MG63 (cell line): Measurements from ENCODE around the gene TFB1M. TPM values are rescaled to one million over a fixed set of nuclear protein-coding genes. Genes with fewer than 3 reads are reported as not detected.
"Not testable (repeated sequence)": the region's sequence is repeated elsewhere in the genome, so short reads cannot be mapped to it uniquely, and the experiment has no call there.

Experiments
- DNase-seq: peaks from one replicate; pipeline ENCODE4 v3.0.0-alpha.2; 2020
- H3K27me3 ChIP-seq: fragments of 250-450 bp; sonication (Bioruptor Pico); 2 replicates; pipeline ENCODE4 v1.5.1; 2020; ENCODE audit warnings: mild to moderate bottlenecking, moderate library complexity
- H3K36me3 ChIP-seq: fragments of 250-450 bp; sonication (Bioruptor Pico); 2 replicates; pipeline ENCODE4 v1.5.1; 2020; ENCODE audit warnings: mild to moderate bottlenecking, moderate library complexity
- H3K4me3 ChIP-seq: fragments of 250-450 bp; sonication (Bioruptor Pico); 2 replicates; pipeline ENCODE4 v1.5.1; 2020; ENCODE audit warnings: mild to moderate bottlenecking, moderate library complexity
- H3K9me3 ChIP-seq: fragments of 250-450 bp; sonication (Bioruptor Pico); 2 replicates; pipeline ENCODE4 v1.5.1; 2020; ENCODE audit warnings: mild to moderate bottlenecking, moderate library complexity
- total RNA-seq: library from RNA; depleted of rRNA; stranded (reverse); fragments of >200 nt; shearing (Covaris generic); gene quantifications from 2 replicates; pipeline ENCODE4 v1.2.3, GENCODE V29; 2014; ENCODE audit warnings: low replicate concordance

Gene TFB1M
- total RNA-seq, 1 experiment from 2014 or later = 7.1 TPM

- H3K36me3 ChIP-seq = peaks cover 7% of the 10 kb centered on the region
- no peak overlapping the region for H3K4me3 ChIP-seq
- no peaks in the 10 kb centered on the region for H3K27me3 ChIP-seq
- DNase-seq = no peak
- no peaks in the 10 kb centered on the region for H3K9me3 ChIP-seq
Measured at GRCh38 chr6:155275808-155276480, 38.3 kb downstream of the TFB1M start.

DNA sequence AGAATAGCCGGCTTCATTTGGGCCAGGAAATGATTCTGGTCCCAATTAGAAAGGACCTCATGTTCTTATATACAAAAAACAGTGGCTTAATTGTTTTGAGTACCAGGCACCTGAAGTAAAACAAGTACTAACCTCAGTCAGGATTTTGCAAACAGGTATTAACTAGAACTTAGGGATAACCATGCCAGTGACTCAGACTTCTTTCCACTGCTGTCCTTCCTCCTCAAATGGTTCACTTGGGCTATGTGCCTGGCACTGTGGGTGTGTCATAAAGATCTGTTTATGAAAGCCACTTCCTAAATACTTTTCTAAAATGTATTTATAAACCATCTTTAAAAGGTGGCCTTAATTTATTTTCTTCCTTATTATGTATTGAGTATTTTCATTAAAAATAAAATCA, 39.8 kb downstream of the TFB1M start:
- no peak overlapping the region for H3K4me3 ChIP-seq
- DNase-seq = peak; percentile 65
- peaks cover 8% of the 10 kb centered on the region for H3K36me3 ChIP-seq
- no peaks in the 10 kb centered on the region for H3K27me3 ChIP-seq
- H3K9me3 ChIP-seq = no peaks in the 10 kb centered on the region

DNA sequence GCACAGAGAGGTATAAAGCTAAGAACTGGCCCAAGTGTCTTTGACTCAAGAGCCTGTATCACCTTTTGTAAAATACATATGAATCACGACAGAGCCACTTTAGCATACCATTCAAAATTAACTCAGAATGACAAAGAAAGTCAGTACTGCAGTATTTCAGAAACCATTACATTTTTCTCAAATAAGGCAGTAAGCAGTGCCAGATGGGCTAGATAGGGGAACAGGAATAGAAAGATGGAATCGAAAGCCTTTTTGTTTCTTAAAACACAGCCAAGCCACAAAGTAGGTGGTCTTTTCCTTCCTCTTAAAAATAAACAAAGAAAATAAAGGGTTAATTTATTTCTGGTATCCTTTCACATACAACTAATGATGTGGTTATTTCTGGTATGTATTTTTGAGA, 40.2 kb downstream of the TFB1M start:
- DNase-seq = no peak
- Histone ChIP-seq H3K36me3 (peaks cover 7% of the 10 kb centered on the region; the same call in 1 of the 2 replicates), H3K27me3 (no peaks in the 10 kb centered on the region)

DNA sequence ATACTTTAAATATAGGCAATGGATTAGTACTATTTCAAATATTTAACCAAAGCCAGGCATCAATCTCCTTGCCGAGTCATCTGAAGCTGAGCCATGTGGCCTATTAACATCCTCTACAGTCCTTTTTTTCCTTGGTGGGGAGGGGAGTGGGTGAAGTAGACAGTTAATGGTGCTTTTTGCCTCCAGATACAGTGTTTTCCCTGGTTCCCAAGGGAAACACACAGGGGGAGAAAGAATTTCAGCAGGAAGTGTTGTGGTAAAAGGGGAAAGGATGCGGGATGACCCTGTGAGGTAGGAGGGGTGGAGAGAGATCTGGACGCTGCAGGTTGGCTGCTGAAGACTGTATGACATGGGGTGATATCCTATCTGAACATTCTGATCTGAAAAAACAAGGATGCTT, 40.9 kb downstream of the TFB1M start:
- Histone ChIP-seq H3K36me3 (peaks cover 7% of the 10 kb centered on the region), H3K27me3 (no peaks in the 10 kb centered on the region), H3K4me3 (no peak overlapping the region), H3K9me3 (no peaks in the 10 kb centered on the region)
- DNase-seq = peak; percentile 55

More for the DNA sequence above, 40.2 kb downstream of the TFB1M start:
- Histone ChIP-seq H3K9me3 (no peaks in the 10 kb centered on the region), H3K4me3 (no peak overlapping the region)

GRCh38 chr6:155272353-155273232, 41.7 kb downstream of the TFB1M start:
- H3K9me3 ChIP-seq = no peaks in the 10 kb centered on the region
- no peak overlapping the region for H3K4me3 ChIP-seq
- no peaks in the 10 kb centered on the region for H3K27me3 ChIP-seq
- peaks cover 11% of the 10 kb centered on the region for H3K36me3 ChIP-seq
- DNase-seq = no peak

DNA sequence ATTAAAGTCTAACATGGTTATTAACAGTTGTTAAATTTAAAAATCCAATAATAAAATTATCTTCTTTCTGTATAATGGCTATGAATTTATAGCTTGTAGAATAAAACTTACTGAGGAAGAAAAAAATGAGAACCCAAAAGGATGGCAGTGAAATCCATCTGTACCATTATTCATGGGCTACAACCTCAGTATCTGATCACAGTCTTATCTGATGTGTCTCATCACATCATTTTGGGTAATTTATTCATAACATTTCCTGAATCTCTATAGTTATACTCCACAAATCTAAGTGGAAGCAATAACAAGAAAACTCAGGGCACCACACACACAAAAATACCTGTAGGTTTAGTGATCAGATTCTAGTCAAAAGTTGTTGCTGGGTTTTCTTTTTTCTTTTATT, 43.1 kb downstream of the TFB1M start:
- no peak for DNase-seq
- Histone ChIP-seq H3K4me3 (no peak overlapping the region), H3K36me3 (peaks cover 17% of the 10 kb centered on the region), H3K27me3 (no peaks in the 10 kb centered on the region), H3K9me3 (no peaks in the 10 kb centered on the region)

DNA sequence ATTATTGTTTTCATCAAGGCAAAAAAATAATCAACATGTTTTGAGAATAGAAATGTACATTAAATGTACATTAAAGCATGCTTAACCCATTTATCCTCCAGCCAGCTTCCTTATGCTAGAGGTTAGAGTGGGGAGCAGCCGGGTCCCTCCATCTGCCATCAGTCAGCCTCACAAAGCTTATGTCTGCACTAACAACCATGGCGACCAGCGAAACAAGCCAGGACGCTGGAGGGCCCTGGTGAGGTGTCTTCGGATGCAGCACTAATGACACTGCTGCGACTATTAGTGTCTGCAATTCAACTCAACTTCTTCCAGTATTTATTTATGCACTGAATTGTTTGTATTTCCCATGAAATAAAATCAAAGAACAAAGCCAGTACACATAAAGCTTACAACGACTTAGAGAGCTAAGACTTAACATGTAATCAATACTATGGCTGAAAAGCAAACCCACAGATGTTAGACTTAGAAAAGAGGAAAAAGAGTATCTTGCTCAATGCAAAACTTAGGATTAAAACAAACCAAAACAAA, 43.7 kb downstream of the TFB1M start:
- Histone ChIP-seq H3K4me3 (no peak overlapping the region), H3K27me3 (no peaks in the 10 kb centered on the region), H3K9me3 (no peaks in the 10 kb centered on the region), H3K36me3 (peaks cover 17% of the 10 kb centered on the region)
- DNase-seq = no peak

- H3K27me3 ChIP-seq = no peaks in the 10 kb centered on the region
- no peak for DNase-seq
- no peak overlapping the region for H3K4me3 ChIP-seq
- H3K9me3 ChIP-seq = no peaks in the 10 kb centered on the region
- peaks cover 18% of the 10 kb centered on the region for H3K36me3 ChIP-seq
Measured at GRCh38 chr6:155269765-155270164, 44.5 kb downstream of the TFB1M start.

DNA sequence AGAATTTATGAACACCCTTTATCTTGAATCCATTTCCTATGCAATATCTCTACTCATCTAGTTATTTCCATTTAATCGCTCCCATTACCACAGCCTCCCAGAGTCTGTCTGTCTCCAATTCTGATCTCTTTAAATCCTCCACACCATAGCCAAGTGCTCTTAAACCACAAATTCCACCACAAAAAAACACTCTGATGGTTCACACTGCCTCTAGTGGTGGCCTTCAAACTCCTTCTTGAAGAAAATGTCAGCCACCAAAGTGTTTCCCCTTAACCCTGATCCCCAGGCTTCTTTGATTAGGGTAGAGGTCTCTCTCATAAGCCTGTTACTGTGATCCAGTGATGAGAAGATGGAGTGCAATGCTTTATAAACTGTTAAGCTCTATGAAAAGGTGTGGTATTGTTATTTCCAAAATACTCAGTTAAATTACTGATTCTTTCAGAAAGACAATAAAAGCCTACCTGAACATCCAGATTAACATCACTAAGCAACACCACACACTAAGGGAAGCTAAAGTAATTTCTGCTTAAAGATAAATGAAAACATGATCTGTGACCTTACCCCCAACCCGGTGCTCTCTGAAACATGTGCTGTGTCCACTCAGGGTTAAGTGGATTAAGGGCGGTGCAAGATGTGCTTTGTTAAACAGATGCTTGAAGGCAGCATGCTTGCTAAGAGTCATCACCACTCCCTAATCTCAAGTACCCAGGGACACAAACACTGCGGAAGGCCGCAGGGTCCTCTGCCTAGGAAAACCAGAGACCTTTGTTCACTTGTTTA, 46.0 kb downstream of the TFB1M start:
- H3K27me3 ChIP-seq, H3K9me3 ChIP-seq, H3K4me3 ChIP-seq: not testable (repeated sequence)
- peaks cover 23% of the 10 kb centered on the region for H3K36me3 ChIP-seq
- DNase-seq = peak; percentile 13

GRCh38 chr6:155267411-155267810, 46.9 kb downstream of the TFB1M start:
- H3K9me3 ChIP-seq = no peaks in the 10 kb centered on the region

DNA sequence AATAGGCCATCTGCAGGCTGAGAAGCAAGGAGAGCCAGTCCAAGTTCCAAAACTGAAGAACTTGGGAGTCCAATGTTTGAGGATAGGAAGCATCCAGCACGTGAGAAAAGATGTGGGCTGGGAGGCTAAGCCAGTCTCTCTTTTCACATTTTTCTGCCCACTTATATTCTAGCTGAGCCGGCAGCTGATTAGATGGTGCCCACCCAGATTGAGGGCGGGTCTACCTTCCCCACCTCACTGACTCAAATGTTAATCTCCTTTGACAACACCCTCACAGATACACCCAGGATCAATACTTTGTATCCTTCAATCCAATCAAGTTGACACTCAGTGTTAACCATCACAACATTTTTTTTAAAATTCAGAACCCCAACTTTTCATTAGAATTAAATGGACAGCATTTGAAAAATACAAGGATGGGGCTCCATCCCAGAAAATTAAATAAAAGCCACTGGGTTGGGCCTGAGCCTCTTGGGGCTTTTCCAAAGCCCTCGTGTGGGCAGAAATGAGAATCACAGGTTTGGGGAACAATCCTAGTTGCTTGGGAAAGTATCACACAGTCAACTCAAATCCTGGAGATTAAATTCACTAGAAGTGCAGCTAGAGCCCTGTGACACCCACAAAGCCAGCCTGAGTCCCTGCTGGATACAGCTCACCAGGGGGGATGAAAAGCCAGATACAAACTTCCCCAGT, 48.3 kb downstream of the TFB1M start:
- Histone ChIP-seq H3K36me3 (peaks cover 23% of the 10 kb centered on the region), H3K27me3 (no peaks in the 10 kb centered on the region), H3K9me3 (no peaks in the 10 kb centered on the region), H3K4me3 (no peak overlapping the region)
- peak; percentile 7 for DNase-seq

More at GRCh38 chr6:155267411-155267810, 46.9 kb downstream of the TFB1M start:
- no peak for DNase-seq
- no peaks in the 10 kb centered on the region for H3K27me3 ChIP-seq
- peaks cover 23% of the 10 kb centered on the region for H3K36me3 ChIP-seq
- no peak overlapping the region for H3K4me3 ChIP-seq

- Histone ChIP-seq H3K36me3 (peaks cover 26% of the 10 kb centered on the region), H3K27me3 (no peaks in the 10 kb centered on the region), H3K9me3 (no peaks in the 10 kb centered on the region), H3K4me3 (no peak overlapping the region)
- peak; percentile 42 for DNase-seq
Measured at GRCh38 chr6:155264693-155265320, 49.5 kb downstream of the TFB1M start.

DNA sequence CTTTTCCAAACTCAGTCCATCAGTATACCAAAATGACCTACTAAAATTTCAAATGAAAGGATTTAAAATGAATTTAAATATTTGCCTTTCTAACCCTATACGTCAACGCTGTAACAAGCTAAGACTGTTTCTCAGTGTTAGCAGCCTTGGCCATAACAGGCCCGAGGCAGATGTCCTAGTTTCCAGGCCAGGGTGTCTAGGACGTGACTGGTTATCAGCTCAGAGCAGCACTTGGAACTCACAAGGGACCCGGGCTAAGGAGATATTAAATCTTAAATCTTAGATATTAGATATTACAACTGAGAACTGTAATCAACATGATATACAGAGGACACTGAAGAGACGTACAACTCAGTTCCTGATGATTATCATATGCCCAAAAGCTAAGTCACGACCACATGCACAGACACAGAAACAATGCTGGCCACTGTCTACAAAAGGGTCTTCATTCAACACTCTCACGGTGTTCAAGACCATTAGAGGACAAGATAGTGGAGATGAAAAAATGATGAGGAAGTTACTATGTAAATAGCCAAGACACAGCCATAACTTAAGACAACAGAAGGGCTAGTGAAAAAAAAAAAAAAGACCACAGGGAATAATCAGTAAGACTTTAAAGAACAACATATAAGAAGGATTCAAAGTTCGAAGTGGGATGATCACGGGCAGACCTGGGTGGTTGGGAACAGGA, 50.8 kb downstream of the TFB1M start, which contains the start of gene CLDN20:
Gene CLDN20 (plus strand): TSS at position 641 of the 691 bp plus-strand sequence. CDS start 11,707 bp downstream, outside the sequence.
- no peaks in the 10 kb centered on the region for H3K27me3 ChIP-seq
- DNase-seq = no peak
- H3K4me3 ChIP-seq = no peak within 1 kb of the TSS
- H3K36me3 ChIP-seq = peaks cover 36% of the 10 kb centered on the region
- H3K9me3 ChIP-seq = no peaks in the 10 kb centered on the region

GRCh38 chr6:155262655-155263054, 51.6 kb downstream of the TFB1M start:
- peaks cover 32% of the 10 kb centered on the region for H3K36me3 ChIP-seq
- no peak for DNase-seq
- no peaks in the 10 kb centered on the region for H3K9me3 ChIP-seq
- H3K27me3 ChIP-seq = no peaks in the 10 kb centered on the region
- H3K4me3 ChIP-seq = no peak overlapping the region
